Sigmoid colon (tissue), 4 donors: ENCODE measurements around the gene NTNG1.

ENCODE experiments used
- EP300 ChIP-seq, 4 donors: sonication (generic); formaldehyde crosslinking; IDR thresholded peaks; one replicate each; pipeline ENCODE4 v1.6.1; 2017; ENCODE audit warnings: antibody characterized with exemption in 4 of 4
- POLR2A ChIP-seq, 2 donors: fragments of 450-650 bp; IDR thresholded peaks; one replicate each; pipeline ENCODE4 v1.6.1; 2016; ENCODE audit warnings: antibody characterized with exemption in 2 of 2, mild to moderate bottlenecking in 2 of 2, moderate library complexity in 2 of 2
- TF ChIP-seq, protein P1 (sequence below), 4 experiments: fragments of 450-650 bp in 3 of 4; fragments of 200-600 bp in 1 of 4; IDR thresholded peaks; one replicate each; pipeline ENCODE4 v1.5.1; 2016 to 2019; ENCODE audit warnings: antibody characterized with exemption in 4 of 4, mild to moderate bottlenecking in 3 of 4, moderate library complexity in 2 of 4

DNA sequence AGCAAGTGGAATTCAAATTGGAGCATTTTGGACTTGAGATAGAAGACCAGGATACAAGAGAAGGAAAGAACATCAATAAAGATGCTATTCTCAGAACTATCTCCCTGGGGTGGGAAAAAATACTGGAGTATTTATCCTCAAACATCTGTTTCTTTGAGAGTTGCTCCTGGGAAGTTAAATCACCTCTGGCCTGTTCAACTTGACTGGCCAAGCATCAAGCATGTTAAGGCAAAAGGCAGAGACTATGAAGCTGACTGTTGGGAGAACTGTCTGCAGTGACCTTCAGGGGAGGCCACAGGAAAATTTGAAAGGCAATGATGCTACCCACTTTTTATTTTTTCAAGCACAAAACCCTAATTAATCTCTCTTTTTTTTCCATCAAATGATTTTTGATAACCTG is 239.0 kb downstream of the NTNG1 start:
- TF ChIP-seq, protein P1, sequence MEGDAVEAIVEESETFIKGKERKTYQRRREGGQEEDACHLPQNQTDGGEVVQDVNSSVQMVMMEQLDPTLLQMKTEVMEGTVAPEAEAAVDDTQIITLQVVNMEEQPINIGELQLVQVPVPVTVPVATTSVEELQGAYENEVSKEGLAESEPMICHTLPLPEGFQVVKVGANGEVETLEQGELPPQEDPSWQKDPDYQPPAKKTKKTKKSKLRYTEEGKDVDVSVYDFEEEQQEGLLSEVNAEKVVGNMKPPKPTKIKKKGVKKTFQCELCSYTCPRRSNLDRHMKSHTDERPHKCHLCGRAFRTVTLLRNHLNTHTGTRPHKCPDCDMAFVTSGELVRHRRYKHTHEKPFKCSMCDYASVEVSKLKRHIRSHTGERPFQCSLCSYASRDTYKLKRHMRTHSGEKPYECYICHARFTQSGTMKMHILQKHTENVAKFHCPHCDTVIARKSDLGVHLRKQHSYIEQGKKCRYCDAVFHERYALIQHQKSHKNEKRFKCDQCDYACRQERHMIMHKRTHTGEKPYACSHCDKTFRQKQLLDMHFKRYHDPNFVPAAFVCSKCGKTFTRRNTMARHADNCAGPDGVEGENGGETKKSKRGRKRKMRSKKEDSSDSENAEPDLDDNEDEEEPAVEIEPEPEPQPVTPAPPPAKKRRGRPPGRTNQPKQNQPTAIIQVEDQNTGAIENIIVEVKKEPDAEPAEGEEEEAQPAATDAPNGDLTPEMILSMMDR (IDR thresholded peaks at IDR 0.05) = no peak
- TF ChIP-seq EP300 (IDR thresholded peaks at IDR 0.05) (no peak), POLR2A (IDR thresholded peaks at IDR 0.05) (no peak)
